GM19351 (cell line): ENCODE measurements around the gene CCBE1.
"Not testable (repeated sequence)": the region's sequence is repeated elsewhere in the genome, so short reads cannot be mapped to it uniquely, and the experiment has no call there.

ENCODE experiments used
- ATAC-seq: cut with Tn5 transposase; IDR thresholded peaks from one replicate; pipeline ENCODE4 v1.9.1; 2021; ENCODE audit warnings: mild to moderate bottlenecking, moderate library complexity; ENCODE audit not compliant: unreplicated experiment

Gene CCBE1

GRCh38 chr18:59550174-59550516 is 147.1 kb downstream of the CCBE1 start:
- ATAC-seq = no peak

GRCh38 chr18:59549503-59550173 is 147.6 kb downstream of the CCBE1 start:
- ATAC-seq = no peak

GRCh38 chr18:59547581-59548182 is 149.5 kb downstream of the CCBE1 start:
- ATAC-seq = no peak

- no peak for ATAC-seq
Observed at GRCh38 chr18:59546188-59546587, 151.0 kb downstream of the CCBE1 start.

- no peak for ATAC-seq
Observed at GRCh38 chr18:59540780-59541179, 156.4 kb downstream of the CCBE1 start.

- no peak for ATAC-seq
Observed at GRCh38 chr18:59540346-59540745, 156.9 kb downstream of the CCBE1 start.

- no peak for ATAC-seq
Observed at GRCh38 chr18:59539108-59539507, 158.1 kb downstream of the CCBE1 start.

- ATAC-seq = no peak
Observed at GRCh38 chr18:59537579-59537978, 159.6 kb downstream of the CCBE1 start.

GRCh38 chr18:59536166-59536565 is 161.1 kb downstream of the CCBE1 start:
- ATAC-seq = no peak

- ATAC-seq = no peak
Observed at GRCh38 chr18:59535055-59535454, 162.2 kb downstream of the CCBE1 start.

GRCh38 chr18:59528866-59529265 is 168.4 kb downstream of the CCBE1 start:
- no peak for ATAC-seq

- no peak for ATAC-seq
Observed at GRCh38 chr18:59520562-59521355, 176.5 kb downstream of the CCBE1 start.

GRCh38 chr18:59518705-59519104 is 178.5 kb downstream of the CCBE1 start:
- no peak for ATAC-seq

- ATAC-seq = no peak
Observed at GRCh38 chr18:59517446-59518165, 179.6 kb downstream of the CCBE1 start.

- no peak for ATAC-seq
Observed at GRCh38 chr18:59516356-59517155, 180.7 kb downstream of the CCBE1 start.

GRCh38 chr18:59515956-59516355 is 181.3 kb downstream of the CCBE1 start:
- ATAC-seq = not testable (repeated sequence)

GRCh38 chr18:59515147-59515546 is 182.1 kb downstream of the CCBE1 start:
- ATAC-seq = no peak

GRCh38 chr18:59514203-59514602 is 183.0 kb downstream of the CCBE1 start:
- no peak for ATAC-seq

GRCh38 chr18:59512025-59512755 is 185.0 kb downstream of the CCBE1 start:
- no peak for ATAC-seq
